ENCODE data around the gene PTBP1.

Gene PTBP1

DNA sequence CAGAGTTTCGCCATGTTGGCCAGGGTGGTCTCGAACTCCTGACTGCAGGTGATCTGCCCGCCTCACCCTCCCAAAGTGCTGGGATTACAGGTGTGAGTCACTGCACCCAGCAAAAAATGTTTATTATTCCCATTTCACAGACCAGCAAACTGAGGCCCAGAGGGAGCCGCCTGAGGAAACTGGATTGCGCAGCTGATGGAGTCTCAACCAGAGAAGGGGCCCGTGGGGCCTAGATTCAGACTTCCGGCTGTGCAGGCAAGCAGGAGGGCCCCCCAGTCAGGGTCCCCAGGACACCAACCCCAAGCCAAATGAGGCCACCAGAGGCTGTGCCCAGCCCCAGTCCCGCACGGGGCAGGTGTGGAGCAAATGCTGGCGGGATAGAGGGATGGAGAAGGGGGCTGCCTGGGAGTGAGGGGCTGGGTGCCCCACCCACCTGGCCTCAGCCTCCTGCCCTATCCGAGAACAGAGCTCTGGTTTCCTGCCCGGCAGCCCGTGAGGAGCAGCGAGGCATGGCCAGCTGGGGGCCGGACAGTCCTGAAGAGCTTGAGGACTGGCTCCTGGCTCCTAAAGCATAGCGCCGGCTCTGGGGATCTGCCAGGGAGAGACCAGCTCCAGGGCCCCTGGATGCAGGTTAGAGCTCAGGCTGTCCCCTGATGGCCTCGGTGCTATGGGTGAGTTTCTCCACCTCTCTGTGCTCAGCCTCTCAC lies 24.4 kb upstream of the PTBP1 start:
- no peak for DNase-seq

DNA sequence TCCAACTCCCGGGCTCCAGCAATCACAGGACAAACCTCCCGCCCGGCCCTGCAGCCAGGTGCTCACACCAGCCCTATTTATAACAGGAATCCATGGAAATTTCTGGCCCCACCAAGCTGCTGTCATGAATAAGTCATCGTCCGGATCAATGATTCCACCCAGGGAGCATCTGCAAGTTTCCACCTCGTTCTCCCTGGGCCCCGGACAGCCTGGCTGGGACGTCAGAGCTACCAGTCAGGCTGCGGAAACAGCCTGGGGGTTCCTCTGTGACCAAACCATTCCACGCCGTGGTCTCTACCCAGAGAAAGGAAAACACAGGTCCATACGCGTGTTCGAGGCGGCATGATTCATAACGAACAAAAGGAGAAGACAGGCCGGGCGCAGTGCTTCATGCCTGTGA lies 20.7 kb upstream of the PTBP1 start:
- no peak for DNase-seq

DNA sequence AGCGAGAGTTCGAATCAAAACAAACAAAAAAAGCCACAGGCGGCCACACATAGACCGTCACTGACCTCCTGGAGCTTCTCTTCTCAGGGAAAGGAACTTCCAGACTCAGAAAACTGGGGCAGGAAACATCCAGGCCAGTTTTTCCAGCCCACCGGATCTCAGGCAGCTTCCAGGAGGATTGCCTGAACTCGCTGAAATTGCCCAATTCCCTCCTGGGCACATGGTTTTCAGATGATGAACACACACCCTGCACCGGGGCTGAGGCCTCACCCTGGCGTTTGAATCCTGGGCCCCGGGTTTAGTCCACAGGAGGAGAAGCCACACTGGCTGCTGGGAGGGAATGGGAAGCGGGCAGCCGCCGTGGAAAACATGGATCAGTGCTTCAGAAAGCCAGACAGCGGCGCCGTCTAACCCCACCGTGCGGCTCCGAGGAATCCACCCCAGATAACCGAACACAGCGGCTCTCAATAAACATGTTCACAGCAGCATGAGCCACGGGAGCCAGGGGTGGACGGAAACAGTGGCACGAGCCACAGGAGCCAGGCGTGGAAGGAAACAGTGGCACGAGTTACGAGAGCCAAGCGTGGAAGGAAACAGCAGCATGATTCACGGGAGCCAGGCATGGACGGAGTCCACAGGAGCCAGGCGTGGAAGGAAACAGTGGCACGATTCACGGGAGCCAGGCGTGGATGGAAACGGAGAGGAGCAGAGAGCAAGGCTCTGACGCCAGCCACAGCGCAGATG lies 18.2 kb upstream of the PTBP1 start:
- peak; percentile 70 for DNase-seq

DNA sequence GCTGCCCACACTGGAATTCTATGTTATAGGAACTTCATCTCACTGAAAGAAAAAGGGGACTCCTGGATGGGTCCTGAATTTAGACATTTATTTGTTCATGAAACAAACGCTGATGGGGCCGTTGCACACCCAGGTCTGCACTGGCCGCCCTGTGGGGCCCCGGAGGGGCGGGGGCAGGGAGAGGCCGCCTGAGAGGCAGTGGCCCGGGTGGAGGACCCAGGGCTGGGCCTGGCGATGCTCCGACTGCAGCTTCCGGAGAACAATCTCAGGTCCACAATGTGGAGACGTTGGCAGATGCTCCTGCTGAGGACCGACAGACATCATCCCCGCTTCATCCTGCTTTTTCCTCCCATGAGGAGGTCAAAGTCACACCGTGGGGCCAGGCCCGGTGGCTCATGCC lies 16.3 kb upstream of the PTBP1 start:
- no peak for DNase-seq

DNA sequence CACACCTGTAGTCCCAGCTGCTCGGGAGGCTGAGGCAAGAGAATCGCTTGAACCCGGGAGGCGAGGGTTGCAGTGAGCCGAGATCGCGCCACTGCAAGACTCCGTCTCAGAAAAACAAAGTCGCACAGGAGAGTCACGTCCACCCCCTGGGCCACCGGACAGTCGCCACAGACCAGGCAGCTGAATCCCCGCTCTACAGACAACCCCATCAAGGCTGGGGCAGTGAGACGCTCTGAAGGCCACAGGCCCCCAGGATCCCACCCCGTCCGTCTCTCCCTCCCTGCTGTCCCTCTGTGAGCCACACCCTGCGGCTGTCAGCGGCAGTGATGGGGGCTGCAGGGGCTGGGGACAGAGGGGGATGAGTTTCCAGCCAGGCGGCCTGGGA lies 15.5 kb upstream of the PTBP1 start:
- DNase-seq = no peak

DNA sequence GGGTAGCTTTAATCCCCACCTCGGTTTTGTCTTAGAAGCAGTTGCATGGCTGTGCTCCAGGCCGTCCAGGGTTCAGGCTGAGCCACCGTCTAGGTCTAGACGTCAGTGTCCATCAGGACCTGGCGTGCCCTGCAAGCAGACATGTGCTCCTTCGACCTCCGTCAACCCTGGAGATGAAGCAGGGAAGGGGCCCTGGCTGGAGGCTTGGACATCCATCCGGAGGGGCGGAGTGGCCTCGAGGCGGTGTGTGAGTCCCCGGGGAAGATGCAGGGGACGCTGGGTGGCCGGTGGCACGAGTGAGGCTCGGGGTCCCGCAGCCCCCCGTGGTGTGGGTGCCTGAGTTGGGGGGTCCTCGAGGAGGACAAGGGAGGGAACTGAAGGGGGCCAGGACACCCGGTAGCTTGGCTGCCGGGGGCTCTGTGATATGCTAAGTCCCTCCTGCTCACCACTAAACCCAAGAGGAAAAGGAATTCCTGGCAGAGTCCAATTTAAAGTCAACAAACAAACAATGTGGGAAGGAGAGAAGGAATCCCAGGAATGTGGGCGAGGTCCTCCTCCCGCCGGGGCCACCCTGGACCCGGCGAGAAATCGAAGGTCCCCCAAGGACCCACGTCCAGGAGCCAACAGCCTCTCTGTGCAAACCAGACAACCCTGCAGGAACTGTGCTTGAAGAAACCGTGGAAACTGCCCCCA lies 14.9 kb upstream of the PTBP1 start:
- no peak for DNase-seq

DNA sequence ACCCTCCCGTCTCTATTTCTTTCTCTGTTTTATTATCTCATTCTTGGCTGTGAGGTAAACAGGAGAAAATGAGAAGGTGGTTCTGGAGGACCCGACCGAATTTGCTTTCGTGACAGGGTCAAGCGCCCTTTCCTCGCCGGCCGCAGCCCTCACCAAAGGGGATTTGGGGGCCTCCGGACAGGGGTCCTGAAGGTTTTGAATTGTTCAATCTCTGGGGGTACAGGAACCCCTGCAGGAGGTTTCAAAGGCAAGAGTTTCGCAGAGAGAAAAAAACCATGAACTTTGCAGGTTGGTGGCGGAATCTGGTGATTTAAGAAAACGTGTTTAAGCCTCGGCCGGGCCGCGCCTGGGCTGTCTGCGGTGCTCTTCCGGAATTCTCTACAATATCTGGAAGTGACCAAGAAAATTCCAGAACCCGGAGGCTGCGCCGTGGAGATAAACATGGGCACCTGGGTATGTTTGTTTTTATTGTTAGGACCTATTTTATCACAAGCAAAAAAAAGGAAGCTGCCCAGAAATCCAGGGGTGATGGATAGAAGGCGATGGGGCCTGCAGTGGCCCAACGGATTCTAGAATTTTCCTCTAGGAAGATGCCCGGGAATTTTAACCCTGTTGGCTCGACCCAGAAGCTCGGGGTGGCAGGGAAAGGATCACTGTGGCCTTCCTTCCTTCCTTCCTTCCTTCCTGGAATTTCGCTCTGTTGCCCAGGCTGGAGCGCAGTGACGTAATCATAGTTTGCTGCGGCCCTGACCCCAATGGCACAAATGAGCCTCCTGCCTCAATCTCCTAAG lies 14.2 kb upstream of the PTBP1 start:
- DNase-seq = no peak

DNA sequence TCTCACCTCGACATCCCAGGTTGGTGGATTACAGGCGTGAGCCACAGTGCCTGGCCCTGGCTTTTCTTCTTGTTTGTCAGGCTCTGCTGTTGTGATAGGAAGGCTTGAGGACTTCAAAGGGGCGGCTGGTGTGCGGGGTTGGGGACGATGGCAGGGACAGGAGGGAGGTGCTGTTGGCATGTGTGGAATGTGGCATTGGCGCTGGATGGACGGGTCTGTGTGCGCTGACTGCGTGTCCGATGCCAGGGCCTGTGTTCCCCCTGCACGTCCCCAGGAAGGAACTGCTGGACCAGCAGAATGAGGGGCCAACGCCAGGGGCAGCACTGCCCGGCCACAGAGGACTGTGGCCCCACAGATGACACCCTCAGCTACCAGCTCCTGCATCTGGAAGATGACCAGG lies 12.7 kb upstream of the PTBP1 start:
- no peak for DNase-seq

DNA sequence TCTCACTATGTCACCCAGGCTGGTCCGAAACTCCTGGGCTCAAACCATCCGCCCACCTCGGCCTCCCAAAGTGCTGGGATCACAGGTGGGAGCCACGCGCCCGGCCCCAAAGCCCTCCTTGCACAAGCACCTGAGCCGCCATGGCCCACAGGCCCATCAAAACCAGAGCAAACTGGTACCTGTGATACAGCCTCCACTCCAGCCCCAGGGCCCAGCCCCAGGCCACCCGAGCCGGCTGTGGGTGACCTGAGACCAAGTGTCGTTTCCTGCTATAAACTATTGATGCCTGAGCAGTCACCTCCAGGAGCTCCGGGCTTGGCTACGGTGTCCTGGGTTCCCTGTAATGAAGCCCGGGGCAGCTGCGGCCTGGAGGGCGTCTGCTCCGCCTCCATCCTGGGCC lies 9.7 kb upstream of the PTBP1 start:
- no peak for DNase-seq

DNA sequence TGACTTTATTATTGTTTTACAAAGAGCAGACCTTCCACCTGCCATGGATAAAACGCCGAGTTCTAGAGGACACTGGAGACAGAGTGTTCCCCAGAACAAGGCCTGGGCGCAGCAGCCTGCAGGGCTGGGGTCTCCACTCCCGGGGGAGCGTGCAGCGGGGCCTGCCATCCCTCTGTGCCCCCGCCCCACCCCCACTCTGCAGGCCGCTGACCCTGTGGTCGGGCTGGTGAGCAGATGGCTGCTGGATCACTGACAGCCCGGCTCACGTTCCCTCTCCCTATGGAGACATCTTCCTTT lies 8.6 kb upstream of the PTBP1 start:
- DNase-seq = no peak

DNA sequence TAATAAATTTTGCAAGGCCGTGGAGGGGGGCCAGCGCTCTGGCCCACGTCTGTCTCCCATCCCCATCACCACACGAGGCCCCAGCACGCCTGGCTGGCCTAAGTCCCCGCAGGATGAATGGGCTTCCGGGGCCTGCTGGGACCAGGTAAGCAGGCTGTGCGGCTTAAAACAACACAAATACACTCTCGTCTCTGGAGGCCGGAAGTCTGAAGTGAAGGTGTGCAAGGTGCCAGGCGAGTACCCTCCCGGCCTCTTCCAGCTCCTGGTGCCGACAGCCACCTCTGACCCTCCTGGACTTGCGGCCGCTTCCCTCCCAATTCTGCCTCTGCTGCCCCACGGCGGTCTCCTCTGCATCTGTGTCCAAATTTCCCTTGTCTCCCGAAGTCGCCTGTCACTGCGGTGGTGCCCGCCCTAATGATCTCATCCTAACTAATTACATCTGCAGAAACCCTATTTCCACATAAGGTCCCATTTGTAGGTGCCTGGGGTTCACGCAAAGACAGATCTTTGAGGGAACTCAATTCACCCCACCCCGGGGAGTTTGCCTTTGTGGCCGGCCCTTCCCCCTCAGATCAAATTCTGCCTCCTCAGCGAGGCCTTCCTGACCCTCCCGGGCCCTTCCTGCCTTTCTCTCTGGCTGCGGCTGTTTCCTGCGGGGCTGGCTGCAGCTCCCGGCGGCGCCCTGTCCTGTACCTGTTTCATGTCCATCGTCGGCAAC lies 8.1 kb upstream of the PTBP1 start:
- no peak for DNase-seq

DNA sequence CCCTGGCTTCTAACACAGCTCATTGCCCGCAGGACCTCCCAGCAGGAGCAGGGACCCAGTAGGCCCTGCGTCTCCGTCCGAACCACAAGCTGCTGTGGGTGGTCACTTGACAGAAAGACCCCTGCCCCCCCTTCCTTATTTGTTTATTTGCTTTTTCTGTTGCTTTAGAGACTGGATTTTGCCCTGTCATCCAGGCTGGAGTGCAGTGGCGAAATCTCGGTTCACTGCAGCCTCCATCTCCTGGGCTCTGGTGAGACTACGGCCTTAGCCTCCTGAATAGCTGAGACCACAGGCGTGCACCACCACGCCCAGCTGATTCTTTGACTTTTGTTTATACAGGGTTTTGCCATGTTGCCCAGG lies 7.6 kb upstream of the PTBP1 start:
- no peak for DNase-seq

DNA sequence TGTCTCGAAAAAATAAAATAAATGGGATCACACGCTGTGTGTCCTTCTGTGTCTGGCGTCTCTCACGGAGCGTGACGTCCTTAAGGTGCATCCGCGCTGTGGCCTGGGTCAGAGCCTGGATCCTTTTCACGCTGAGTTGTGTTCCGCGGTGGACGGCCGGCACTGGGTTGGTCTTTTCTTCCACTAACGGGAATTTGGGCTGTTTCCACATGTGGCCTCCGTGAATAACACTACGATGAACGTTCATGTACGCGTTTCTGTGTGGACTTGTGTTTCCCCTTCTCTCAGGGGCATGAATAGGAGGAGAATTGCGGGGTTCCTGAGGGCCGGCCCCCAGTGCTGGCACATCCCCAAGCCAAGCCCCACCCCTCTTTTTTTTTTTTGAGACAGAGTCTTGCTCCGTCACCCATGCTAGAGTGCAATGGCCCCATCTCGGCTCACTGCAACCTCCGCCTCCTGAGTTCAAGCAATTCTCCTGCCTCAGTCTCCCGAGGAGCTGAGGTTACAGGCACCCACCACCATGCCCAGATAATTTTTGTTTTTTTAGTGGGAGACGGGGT lies 6.2 kb upstream of the PTBP1 start:
- no peak for DNase-seq

DNA sequence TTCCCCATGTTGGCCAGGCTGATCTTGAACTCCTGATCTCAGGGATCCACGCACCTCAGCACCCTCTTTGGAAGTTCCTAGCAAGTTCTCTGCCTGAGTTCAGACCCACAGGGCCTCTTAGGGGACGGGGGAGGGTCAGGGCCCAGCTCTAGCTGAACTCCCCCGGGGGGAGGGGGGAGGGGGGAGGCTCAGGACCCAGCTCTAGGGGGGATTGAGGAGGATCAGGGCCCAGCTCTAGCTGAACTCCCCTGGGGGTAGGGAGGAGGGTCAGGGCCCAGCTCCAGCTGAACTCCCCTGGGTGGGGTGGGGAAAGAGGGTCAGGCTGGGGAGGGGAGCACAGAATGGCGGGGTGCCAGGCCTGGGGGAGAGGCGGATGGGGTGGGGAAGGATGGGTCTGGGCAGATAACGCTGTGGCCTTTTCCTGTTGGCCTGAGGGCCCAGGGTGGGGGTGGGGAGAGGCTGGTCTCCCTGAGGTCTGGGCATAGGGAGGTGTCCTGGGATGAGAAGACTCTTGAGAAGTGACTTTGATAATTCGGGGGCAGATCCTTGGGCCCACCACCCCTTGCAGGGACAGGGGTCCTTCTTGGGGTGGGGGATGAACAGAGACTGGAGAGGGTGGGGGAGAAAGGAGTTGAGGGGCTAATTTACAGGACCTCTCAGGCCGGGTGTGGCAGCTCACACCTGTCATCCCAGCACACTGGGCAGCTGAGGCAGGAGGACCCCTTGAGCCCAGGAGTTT lies 5.5 kb upstream of the PTBP1 start:
- no peak for DNase-seq

DNA sequence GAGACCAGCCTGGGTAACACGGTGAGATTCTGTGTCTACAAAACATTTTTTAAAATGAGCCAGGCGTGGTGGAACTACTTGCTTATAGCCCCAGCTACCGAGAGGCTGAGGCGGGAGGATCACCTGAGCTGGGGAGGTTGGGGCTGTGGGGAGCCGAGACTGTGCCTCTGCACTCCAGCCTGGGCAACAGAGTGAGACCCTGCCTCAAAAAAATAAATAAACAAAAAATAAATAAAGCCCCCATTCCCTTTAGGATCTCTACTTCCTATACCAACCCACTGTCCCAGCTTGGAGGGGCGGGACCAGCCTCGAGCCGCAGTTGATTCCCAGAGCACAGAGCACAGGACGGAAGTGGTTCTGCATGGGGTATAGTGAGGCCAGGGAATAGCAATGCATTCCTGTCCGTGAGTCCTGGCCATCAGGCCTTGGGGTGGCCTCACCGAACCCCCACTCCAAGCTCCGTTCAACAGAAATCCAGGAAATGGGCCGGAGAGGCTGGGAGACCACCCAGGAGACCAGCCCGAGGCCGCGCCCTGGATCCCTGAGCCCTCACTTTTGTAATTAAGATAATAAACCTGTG lies 4.9 kb upstream of the PTBP1 start:
- DNase-seq = no peak

DNA sequence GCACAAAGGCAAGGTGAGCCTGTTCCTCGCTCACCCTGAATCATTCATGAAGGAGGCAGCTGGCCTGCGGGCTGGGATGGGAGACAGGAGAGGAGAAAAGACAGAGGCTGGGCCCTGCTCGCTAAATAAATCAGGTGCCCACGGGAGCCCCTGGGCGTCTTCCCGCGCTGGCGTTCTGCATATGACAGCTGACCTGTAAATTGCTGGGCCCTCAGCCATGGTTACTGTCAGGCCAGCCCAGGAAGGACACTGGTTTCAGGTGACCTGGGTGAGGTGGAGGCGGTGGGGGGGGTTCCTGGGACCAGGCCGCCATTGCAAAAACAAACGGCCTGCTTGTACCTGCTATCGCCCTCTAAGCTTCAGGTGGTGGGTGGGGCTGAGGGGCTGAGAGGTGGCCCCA lies 3.4 kb upstream of the PTBP1 start:
- no peak for DNase-seq

DNA sequence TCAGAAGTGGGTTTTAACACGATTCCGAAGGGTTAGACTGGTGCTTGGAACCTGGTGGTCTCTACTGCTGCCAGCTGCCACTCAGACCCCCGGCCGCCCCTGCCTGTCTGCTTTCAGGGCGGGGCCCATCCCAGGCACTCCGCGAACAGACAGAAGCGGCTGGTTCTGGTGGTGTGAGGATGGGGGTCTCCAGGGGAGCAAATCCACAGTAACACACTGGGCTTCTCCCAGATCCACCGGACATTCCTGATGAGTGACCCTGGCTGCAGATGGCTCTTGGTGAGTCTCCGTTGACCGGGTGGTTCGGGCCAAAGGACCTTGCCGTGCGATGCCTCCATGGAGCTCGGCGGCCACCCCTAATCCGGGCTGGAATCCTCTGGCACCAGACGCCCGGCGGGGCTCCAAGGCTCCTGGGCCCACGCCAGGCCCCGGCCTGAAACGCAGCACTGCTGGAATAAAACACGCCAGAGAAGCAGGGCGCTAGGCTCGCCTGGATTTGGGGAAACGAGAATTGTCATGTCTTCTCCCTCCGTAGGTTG lies 2.1 kb upstream of the PTBP1 start:
- DNase-seq = peak; percentile 52

DNA sequence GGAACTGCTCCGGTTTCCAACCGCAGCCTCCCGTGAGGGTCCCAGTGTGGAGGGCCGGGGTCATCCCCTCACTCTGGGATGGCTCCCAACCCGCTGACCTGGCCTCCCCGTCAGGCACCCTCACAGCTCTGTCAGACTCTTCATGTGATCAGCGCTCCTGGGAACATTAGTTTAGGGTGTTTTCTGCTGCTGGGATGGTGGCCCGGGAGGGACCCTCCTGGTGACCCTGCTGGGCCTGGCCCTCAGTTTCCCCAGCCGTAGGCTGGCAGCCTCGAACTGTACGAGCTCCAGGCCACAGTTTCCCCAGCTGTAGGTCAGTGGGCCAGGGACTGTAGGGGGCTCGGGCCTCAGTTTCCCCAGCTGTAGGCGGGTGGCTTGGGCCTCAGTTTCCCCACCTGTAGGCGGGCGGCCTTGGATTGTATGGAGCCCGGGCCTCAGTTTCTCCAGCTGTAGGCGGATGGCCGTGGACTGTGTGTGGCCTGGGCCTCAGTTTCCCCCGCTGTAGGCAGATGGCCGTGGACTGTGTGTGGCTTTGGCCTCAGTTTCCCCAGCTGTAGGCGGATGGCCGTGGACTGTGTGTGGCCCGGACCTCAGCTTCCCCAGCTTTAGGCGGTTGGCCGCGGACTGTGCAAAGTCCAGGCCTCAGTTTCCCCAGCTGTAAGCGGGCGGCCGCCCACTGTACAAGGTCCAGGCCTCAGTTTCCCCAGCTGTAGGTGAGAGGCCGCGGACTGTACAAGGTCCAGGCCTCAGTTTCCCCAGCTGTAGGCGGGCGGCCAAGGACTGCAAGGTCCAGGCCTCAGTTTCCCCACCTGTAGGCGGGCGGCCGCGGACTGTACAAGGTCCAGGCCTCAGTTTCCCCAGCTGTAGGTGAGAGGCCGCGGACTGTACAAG lies 1.3 kb upstream of the PTBP1 start:
- no peak for DNase-seq

DNA sequence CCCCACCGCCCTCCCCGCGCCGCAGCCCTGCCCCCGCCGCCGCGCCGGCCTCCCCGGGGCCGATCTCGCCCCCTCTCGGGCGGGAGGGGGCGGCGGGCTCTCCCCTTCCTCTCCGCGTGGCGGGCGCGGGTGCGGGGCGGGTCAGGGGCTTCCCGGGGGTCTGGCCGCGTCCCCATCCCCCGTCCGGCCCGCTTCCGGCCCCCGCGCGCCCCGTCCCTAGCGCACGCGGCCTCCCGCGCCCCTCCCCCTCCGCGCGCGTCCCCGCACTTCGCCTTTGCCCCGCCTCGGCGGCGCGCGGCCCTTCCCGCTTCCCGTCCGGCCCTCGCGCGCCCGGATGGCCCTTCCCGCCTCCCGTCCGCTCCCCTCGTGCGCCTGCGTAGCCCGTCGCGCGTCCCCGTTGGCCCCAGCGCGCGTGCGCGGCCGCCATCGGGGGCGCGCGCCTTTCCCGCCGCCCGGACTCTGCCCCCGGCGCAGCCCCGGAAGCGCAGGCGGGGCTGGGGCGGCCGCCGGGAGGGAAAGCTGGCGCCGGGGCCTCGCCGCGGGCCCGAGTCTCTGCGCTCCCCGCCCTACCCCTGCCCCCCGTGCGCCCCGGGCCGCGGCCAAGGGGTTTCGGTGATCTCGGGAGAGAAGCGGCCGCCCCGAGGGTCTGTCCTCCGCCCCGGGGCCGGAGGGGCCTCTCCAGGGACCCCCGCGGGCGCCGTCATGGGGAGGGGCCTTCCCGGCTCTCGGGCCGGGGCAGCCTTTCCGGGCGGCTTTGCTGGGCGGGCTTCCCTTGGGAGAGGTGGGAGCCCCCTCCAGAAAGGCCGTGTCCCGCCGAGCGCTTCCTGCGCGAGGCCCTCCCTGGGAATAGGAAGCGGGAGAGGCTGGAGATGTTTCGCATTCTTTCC lies 519 bp downstream of the PTBP1 start:
- peak; percentile 93 for DNase-seq
